UCSD-AML1 (cell line): ENCODE results near the gene TOMM22.

Experiments used
- DNase-seq: peaks from one replicate; lab custom pipeline; 2025; ENCODE audit not compliant: unreplicated experiment; lab: John Stamatoyannopoulos, UW

Gene TOMM22

DNA sequence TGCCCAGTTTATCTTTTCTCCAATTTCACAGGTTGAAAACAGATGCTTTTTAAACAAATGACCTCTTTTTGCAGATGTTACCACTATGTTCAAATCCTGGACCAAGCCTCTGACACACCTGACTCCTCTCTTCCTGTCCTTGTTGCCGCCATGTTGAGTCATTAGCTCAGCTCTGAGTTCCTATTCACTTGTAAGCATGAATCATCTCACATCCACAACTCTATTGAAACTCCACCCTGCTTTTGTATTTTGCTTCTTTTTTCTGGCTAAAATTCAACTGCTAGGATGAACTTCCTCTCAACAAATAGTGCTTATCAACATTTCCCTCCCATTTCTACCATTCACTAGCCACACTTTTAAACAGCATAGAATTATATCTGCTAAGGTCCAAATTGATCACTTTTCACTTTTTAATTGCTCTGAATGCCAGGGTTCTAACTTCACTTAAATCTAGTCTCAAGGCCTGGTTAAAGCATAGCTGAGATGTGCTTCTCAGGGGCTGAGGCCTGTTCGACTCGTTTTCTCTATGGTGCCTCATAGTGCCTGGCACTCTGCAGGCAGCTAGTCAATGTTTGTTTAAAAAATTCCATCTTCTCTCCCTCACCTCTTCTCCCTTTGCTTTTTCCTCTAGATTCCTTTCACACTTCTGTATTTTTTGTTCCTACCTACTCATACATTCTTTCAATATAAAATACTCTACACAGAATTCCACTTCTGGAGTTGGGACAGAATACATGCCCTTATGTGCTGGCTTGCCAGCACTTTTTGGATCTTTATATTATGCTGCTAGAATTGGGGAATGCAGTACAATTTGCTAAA, 15.1 kb downstream of the TOMM22 start:
- no peak for DNase-seq

DNA sequence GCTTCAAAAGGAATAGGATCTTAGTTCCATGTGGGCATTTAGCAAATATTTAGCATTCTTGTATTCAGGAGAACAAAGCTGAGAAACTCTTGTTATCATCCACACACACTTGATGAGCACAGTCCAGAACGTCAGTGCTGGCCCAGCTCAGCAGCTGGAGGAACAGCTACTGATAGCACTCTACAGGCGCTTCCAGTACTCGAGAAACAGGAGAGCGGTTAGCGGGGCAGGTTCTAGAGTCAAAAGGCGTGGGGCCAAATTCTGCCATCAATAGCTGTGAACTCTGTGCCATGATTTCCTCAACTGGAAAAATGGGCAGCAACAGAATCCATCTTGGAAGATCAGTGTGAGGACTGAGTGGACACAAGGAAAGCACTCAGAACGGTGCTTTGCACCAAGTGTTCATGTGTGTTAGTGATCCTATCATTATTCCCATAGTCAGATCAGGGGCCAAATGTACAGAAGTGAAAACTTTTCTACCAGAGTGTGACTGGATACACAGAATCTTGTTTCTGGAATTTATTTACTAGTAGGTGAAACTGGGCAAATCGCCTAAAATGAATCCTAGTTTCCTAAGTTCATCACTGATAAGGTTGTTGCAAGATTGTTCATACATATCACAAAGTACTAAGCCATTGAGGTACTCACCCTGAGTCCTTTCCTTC, 15.8 kb downstream of the TOMM22 start:
- DNase-seq = no peak

DNA sequence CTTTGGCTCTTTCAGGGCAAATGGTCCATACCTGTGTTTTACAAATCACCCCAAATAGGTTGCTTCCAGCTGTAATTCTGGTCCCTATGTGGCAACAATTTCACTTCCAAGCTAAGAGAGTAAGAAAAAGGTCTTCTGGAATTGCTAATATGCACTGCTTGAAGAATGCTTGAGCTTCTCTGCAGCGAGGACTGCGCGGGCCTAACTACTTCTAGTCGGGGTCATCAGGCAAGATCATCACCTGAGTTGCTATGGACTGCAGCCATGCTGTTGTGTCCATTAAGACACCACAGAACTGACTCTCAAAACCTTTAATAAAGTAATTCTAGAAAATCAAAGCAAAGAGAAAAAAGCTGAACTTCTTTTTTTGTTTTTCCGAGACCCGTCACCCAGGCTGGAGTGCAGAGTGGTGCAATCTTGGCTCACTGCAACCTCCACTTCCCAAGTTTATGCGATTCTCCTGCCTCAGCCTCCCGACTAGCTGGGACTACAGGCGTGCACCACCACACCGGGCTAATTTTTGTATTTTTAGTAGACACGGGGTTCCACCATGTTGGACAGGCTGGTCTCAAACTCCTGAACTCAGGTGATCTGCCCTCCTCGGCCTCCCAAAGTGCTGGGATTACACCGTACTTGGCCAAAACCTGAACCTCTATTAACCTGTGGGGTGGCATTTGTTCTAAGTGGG, 16.8 kb downstream of the TOMM22 start:
- no peak for DNase-seq

DNA sequence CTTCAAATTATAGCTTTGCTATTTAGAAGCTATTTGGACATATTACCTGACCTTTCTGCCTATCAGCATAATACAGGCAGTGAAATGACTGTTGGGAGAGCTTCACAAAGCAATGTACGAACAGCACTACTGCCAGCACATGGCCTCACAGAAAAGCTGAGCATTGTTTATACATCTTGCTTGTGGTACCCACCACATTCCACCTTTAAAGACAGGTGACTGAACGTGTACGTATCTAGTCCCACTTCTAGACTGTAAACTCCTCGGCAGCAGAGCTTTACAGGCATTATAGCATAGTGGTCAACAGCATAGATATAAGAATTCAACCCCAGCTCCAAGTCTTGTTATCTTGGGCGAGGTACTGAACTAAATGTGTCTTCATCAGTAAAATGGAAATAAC, 17.4 kb downstream of the TOMM22 start:
- DNase-seq = no peak

DNA sequence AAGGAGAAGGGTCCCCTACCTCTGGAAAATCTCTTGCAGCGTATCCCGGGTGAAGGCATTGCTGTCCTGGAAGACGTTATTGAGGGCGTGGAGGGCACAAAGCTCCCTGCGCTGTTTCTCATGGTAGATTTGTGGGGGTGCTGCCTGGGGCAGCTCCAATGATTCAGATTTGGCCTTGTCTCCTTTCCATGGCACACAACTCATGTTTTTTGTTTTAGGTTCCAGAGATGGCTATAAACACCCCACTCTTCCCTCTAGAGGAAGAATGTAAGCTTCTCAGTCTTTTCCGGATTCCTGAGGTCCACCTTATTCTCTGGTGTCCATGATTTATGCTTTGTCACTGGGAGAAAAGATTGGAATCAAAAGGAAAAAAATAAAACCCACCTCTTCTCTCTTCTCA, 18.0 kb downstream of the TOMM22 start:
- no peak for DNase-seq

DNA sequence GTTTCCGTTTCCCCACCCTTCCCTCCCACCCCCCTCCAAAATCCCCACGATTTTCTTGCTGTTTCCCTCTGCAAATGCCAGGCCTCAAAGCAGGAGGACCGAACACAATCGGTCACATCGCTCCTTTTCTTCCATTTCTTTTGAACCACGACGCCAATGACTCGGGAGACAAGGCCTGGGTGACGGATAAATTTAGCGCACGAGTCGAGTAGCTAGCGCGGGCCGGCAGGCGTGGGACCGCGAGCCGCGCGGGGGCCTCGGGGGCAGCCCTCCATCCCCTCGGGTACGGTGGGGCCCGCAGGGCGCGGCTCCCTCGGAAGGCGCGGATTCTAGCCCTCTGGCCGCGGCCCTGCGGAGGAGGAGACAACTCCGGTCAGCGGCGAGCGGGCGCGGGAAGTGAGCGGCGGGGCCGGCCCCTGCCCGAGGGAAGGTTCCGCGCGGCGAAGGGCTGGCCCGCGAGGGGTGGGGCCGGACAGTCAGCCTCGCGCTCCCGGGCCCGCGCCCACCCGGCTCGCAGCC, 18.6 kb downstream of the TOMM22 start:
- no peak for DNase-seq

DNA sequence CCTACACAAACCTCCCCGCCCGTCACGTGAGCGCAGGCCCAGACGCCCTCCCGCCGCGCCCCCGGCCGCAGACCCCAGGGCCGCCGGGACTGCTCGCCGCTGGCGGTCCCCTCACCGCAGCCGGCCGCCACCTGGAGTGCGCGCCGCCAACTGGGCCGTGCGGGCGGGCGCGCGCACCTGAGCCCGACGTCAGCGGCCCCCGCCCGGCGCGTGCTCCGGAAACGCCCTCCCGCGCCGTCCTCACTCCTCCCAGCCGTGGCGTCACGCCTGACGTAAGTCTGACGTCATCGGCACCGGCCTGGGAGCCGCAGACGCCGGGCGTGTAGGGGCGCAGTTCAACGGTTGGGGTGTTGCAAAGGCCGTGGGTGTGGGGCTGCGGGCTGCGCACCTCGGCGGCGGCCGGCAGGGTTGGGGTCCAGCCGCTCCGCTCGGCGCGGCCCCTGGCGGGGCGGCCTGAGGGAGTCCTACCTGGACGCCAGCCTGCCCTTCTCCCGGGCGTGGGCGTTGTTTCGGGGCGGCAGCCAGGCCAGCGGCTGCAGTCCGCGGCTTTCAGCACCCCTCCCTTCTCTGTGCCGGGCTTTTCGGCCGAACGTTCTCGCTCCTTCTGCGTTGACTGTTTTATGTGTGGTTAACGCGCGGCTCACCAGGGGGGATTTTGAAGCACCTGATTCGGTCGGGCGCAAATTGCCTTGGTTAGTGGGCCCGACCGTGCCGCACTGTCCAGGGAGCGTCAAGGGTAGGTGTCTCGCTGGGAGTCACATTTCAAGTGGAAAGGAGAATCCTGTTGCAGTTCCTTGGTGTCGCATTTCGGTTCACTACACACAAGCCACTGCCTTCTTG, 19.3 kb downstream of the TOMM22 start, which contains the start of gene JOSD1:
JOSD1 (minus strand) TSS at position 155 of the 840 bp plus-strand sequence. CDS start 956 bp downstream, outside the sequence.
- DNase-seq = peak; percentile 93

DNA sequence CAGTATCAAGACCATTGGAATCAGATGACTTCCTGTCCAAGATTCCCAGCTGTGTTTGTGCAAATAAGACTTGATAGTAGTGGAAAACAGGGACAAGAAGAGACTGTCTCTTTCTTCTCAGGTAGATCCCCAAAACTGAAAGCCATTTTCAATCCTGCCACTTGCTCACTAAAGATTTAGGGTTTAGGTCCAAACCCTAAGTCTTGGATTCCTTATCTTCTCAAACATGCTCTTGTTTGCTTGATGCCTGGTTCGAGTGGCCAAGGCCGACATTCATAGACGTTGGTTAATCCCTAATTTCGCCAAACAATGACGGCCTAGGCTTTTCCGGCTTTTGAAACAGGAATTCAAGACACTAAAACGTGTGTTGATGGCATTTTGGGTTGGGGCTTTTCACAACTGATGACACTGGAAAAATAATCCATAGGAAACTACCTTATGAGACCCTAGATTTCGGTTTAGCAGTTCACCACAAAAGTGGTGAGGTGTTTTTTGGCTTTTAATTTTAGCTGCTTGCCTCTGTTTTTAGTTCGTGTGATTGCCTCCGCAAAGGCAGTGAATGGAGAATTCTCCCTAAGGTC, 23.0 kb downstream of the TOMM22 start:
- DNase-seq = no peak

DNA sequence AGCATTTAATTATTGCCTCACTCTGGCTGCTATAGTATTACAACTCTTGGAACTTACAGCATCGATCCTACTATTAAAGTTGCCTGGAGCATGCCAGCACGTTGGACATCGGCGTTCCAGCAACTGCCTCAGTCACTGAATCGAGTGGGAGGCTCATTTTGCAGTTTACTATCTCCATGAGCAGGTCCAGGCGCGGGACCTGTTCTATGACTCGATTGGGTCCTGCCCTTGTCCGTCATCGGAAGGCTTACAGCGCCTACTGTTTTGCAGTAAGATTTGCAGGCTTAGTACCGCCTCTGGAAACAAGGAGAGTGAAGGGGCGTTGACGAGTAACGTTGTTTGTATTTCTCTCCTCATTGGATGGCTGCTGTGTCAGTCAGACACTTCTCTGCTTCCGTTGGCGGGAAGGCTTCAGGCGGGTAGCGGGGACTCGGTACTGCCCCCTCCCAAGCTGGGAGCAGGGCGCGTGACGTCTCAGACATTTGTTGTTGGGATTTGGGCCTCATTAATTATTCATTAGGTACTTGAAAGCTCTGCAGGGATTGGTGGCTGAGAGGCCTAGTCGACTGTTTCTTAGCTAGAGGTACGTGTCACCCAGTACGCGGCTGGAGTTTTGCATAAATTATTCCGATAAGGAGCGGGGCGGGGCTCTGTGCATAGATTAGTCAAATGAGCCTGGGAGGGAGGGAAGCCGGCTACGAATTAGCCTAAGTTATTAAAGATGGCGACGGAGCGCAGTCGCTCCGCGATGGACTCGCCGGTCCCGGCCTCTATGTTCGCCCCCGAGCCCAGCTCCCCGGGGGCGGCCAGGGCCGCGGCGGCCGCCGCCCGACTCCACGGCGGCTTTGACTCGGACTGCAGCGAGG, 23.7 kb downstream of the TOMM22 start, which contains the start of gene GTPBP1:
GTPBP1 (plus strand) TSS at position 710 of the 866 bp plus-strand sequence; CDS start at position 722, 12 bp downstream.
- DNase-seq = peak; percentile 96

DNA sequence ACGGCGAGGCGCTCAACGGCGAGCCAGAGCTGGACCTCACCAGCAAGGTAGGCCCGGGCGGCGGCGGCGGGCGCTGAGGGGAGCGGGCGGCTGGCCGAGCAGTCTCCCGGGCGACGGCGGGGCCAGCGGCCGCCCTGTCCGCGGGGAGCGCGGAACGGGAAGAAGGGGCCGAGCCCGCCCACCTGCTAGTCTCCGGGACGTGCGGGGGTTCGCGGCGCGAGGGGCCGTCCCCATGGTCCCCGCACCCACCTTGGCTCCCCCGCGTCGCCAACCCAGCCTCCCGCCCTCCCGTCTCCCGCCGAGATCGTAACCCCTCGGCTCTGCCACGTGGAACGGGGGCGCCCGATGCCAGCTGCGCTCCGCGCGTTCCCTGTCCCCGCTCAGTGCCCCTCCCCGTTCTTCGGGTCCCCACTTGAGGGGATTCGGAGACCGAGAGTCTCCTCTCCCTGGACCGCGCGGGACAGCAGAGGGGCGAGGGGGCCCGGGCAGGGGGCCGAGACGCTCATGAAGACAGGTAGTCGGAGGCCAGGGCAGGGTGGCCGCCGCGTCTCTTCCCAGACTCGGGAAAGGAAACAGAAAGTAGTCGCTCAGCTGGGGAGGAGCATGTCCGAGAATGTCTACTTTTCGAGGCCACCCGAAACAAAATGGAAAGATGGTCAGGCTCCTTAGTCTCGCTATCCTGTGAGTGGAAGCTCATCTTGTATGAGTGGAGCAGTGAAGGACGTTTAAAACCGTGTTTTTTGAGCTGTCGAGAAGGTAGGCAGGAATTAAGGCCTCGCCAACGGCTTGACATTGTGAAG, 24.5 kb downstream of the TOMM22 start:
- DNase-seq = no peak

DNA sequence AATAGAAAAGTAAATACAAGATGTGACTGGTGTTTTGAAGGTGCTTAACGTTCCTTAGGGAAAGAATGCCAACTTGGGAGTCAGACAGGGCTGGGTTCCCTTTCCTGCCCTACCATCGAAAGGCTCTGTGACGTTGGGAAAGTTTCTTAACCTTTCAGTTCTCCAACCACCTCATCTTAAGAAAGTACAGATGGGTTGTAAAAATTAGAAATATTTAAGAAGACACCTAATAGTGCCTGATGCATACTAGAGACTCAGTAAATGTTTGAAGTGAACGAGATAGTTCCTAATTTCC, 25.1 kb downstream of the TOMM22 start:
- DNase-seq = no peak

DNA sequence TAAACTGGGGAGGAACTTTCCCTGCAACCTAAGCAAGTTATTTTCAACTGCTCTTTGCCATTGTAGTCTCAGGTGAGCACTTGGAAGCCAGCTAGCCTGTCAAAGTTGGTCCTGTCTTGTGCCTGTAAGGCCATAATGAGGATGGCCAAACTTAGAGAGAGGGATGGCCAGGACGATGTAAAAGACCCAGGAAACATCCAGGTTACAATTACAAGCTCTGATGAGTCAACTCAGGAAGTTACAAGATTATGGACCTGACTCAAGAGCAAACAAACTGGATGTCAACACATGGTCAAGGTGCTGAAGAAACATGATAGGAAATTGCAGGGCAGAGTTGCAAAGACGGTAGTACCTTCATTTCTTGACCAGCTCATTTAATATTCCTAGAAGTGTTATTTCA, 25.6 kb downstream of the TOMM22 start:
- no peak for DNase-seq

DNA sequence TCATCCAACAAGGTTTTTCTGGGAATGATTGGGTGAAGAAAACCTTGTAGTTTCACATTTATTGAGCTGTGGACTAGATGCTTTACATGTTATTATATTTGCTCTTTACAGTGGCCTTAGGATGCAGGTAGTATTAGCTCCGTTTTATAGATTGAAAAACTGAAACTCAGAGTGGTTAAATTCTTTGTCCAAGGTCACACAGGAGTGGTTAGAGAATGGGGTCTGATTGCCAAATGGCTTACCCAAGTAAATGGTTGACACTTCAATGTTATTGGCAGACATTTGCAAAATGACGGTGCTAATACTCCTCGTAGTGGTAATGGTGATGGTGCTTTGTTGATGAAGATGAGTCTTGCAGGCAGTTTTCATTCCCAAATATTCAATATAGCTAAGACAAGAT, 26.2 kb downstream of the TOMM22 start:
- no peak for DNase-seq

DNA sequence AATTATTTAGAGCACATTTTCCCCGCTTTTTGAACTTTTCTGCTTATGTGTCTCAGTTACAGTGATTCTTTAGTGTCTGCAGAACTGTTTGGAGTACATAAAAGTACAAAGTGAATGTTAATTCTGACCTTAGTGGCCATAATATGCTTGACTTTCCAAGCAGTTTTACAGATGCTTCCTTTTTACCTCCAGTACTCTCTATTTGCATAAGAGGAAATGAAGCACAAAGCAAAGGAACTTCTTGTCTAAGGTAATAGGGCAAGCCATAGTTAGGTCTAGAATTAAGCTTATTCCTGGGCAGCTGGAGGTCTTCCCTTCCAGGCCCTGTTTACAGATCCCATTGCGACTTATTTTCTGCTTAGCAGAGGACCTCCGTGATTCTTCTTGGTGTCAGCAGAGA, 27.5 kb downstream of the TOMM22 start:
- no peak for DNase-seq

DNA sequence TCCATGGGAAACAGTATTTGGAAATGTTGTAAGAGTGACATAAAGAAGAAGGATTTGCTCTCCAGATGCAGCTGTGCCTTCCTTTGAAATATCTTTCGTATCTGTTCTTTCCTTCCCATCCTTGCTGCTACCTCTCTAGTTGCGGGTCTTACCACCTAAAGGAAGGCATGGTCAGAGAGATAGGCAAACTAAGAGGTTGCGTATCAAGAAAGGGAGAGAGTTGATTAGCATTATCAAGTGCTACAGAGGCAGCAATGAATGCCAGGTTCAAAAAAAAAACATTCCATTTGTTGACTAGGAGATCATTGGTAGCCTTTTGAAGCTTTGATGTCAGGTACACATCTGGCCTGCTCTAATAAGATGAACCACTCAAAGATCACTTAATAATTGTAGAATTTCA, 28.6 kb downstream of the TOMM22 start:
- no peak for DNase-seq

DNA sequence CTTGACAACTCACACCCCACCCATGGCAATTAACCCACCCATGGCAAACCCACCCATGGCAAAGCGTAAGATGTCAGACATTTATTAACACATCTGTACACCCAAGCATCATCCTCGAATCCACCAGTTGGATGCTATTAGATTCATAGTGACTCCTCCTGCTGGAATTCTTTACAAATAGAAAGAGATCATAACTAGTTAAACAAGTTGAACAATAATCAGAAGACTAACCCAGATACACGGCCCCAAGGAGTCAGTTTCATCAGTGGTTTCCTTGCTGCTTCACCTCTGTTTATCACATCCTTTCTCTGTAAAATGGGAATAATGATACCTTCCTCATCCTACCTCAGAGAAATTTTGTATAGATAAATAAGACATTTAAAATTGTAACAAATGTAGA, 29.1 kb downstream of the TOMM22 start:
- no peak for DNase-seq

DNA sequence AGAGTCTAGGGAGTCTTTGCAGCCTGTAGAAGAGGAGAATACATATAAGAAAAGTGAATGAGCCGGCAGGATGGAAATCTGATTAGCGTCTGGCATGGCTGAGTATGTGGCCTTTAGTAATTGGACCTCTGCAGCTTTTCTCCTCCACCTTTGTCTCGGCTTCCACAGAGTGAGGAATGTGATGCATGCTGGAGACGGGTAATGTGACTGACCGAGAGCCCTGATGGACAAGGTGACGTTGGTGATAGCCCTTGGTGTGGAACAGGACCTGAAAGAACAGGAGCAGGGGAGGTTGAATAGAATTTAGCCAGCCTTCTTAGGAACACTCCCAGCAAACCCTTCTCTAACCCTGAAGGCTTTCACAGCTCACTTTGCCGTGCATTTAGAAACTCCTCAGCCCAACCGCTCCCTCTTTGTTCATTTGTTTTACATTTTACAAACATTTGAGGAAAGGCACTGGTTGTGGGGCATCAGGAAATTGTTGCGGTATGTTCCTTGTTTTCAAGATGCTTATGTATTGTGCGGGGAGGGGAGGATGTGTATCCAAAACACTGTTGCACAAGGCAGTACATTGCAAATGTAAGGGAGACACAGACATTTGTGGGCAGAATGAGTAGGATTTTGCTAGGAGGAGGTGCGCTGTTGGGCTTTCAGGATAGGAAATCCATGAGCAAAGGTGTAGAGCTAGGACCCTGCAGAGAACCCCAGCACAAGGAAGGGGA, 30.9 kb downstream of the TOMM22 start:
- no peak for DNase-seq

DNA sequence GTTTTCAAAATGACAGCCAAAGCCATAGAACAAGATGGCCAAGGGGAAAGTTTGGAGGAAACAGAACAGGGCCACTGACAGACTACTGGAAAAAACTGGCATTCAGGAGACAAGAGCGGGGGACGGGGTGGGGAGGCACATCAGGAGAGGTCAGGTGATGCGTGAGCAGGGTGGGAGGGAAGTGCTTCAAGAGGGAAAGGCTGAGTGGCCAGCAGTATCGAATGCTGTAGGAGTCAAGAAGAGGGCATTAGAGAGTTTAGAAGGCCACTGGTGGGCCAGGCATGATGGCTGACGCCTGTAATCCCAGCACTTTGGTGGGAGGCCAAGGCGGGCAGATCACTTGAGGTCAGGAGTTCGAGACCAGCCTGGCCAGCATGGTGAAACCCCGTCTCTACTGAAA, 32.2 kb downstream of the TOMM22 start:
- DNase-seq = no peak
